Psoas muscle (tissue), 8 donors: ENCODE data around the gene MAN2A2. TPM values are rescaled to one million over a fixed set of nuclear protein-coding genes. Genes with fewer than 3 reads are reported as not detected.

Experiments used
- ATAC-seq, 4 donors: fragments of 200-7000 bp; cut with Tn5 transposase; one replicate each; pipeline ENCODE4 v1.9.1; 2020; ENCODE audit warnings: moderate library complexity in 3 of 4, mild to moderate bottlenecking in 2 of 4
- DNase-seq, 2 donors: peaks; one replicate each; pipeline ENCODE4 v3.0.0-alpha.2; 2020
- H3K27ac ChIP-seq: fragments of 200-600 bp; one replicate; pipeline ENCODE4 v1.8.0; 2022
- H3K27me3 ChIP-seq, 3 donors: fragments of 200-600 bp in 1 of 3; one replicate each; pipeline versions ENCODE4 v1.6.1 to v1.8.0; 2013 to 2022; ENCODE audit warnings: low read length in 2 of 3, mild to moderate bottlenecking in 2 of 3, moderate library complexity in 1 of 3; ENCODE audit not compliant: insufficient read depth in 3 of 3
- H3K36me3 ChIP-seq, 2 donors: fragments of 200-600 bp in 1 of 2; one replicate each; pipeline versions ENCODE4 v1.6.1 to v1.8.0; 2013 to 2022; ENCODE audit warnings: low read depth in 1 of 2, mild to moderate bottlenecking in 1 of 2, moderate library complexity in 1 of 2; ENCODE audit not compliant: insufficient read depth in 1 of 2
- H3K4me1 ChIP-seq: fragments of 200-600 bp; one replicate; pipeline ENCODE4 v1.8.0; 2022
- H3K4me3 ChIP-seq: fragments of 200-600 bp; one replicate; pipeline ENCODE4 v1.8.0; 2022; ENCODE audit warnings: mild to moderate bottlenecking
- H3K9me3 ChIP-seq: fragments of 200-600 bp; one replicate; pipeline ENCODE4 v1.8.0; 2022
- CTCF ChIP-seq: fragments of 200-600 bp; IDR thresholded peaks from one replicate; pipeline ENCODE4 v1.8.0; 2022; ENCODE audit warnings: antibody characterized with exemption
- WGBS, 3 donors: extraction: QIAGEN DNeasy Blood & Tissue Kit; methylation state at CpG; one replicate each; pipeline versions ENCODE4 v1.1.6 to v1.1.7; 2013; 5-methylcytosine and 5-hydroxymethylcytosine counted together
- intact Hi-C, 2 donors: fragments of 100-400 bp; cut with DNase I; formaldehyde crosslinking; loops; one replicate each; pipeline versions ENCODE4 v1.11.0 to v1.14.2; 2022
- polyA plus RNA-seq, 3 donors: library from polyadenylated mRNA; stranded (reverse); fragments of 200-250 nt; gene quantifications; one replicate each; pipeline ENCODE4 v1.2.3, GENCODE V29; 2013
- total RNA-seq, 4 donors: library from RNA; stranded (reverse); fragmentation: NEBNext Ultra II Directional in 2 of 4; extraction: Animal tissue kit (Norgen Biotek cat#: 25700) in 2 of 4; gene quantifications; one replicate each; pipeline versions ENCODE4 v1.2.1 to v1.2.4, GENCODE V29; 2021 to 2023
- donor health status: healthy with polysubstance abuse.
- donor health status: DM: no; HTN: no; CAD: no; lungs with moderate emphysema.
- donor health status: Bipolar disorder and iron deficiency.
- donor health status: healthy.
- donor health status: DM: yes; HTN: yes; CAD: no.
- donor health status: DM: no; HTN: no; CAD: no.
- donor health status: DM: no; HTN: no; CAD: no.
- donor health status: DM: yes; HTN: yes; CAD: no.

MAN2A2 gene
- total and polyA plus RNA-seq, 7 donors: 22.9 to 127 (median 111) TPM

DNA sequence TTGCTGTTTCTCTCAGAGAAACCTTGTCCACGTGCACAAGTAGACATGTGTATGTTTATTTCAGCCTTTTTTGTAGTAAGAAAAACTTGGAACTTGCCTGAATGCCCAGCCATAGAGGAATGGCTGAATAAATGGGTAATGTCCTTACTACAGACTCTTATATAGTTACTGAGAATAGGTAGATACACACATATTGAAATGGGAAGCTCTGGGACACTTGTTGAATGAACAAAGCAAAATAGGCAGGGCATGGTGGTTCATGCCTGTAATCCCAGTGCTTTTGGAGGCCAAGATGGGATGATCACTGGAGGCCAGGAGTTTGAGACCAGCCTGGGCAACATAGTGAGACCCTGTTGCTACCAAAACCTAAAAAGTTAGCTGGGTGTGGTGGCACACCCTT, 33.7 kb downstream of the MAN2A2 start:
- no peak overlapping the region for H3K4me3 ChIP-seq
- H3K27ac ChIP-seq: no peak overlapping the region
- intact Hi-C loops: no loop called here
- ATAC-seq (no peak), DNase-seq (no peak)
- peaks cover 17% of the 10 kb centered on the region for H3K4me1 ChIP-seq
- H3K9me3 ChIP-seq: no peaks in the 10 kb centered on the region
- peaks cover 3 to 55% of the 10 kb centered on the region in 2 donors for H3K36me3 ChIP-seq
- WGBS, 3 donors: 73 to 89% (median 76%) methylated on average over 1 of the region's 1 CpG
- no peaks in the 10 kb centered on the region for H3K27me3 ChIP-seq
- no peak for TF ChIP-seq CTCF

DNA sequence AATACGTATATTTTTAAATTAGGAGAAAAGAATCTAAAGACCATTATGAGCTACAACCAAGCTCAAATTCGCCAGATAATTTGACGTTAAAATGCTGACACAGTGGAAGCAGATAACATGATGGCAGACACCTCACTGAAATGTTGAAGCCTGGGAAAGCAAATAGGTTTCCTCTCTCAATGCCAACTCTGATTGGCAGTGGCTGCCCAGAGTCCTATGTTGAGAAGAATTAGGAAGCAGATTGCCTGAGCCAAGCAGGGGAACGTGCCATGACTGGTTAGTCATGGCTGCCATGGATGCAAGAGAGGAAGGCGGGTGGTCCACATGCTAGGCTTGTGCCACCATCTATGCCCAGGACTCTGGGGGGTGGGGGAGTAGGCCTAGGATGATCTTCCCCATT, 35.2 kb downstream of the MAN2A2 start:
- H3K27ac ChIP-seq: no peak overlapping the region
- peaks cover 15% of the 10 kb centered on the region for H3K4me1 ChIP-seq
- ATAC-seq (no peak), DNase-seq (no peak)
- peaks cover 3 to 70% of the 10 kb centered on the region in 2 donors for H3K36me3 ChIP-seq
- no peak for TF ChIP-seq CTCF
- intact Hi-C loops: no loop called here
- H3K27me3 ChIP-seq: no peaks in the 10 kb centered on the region
- no peak overlapping the region for H3K4me3 ChIP-seq
- H3K9me3 ChIP-seq: no peaks in the 10 kb centered on the region
- whole genome bisulfite sequencing, 3 donors: 75 to 84% (median 81%) methylated on average over 5 of the region's 5 CpGs

DNA sequence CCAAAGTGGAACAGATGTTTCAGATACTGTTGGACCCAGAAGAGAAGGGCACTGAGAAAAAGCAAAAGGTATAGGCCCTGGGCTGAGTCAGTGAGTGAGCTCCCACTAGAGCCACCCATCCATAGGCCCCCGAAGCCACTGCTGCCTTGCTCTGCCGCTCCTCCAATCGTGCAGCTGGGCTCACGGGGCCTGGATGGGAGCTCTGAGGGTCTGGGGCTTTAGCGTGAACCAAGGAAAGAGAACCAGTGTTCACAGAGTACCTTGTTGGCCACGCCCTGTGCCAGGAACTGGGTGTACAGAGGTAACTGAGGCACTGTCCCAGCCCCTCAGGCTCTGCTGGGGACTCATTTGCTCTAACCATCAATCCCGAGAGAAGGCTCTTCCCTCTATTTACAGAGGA, 36.7 kb downstream of the MAN2A2 start:
- no peak for DNase-seq

GRCh38 chr15:90941038-90941437, 37.9 kb downstream of the MAN2A2 start:
- intact Hi-C loops: no loop called here
- peaks cover 3 to 97% of the 10 kb centered on the region in 2 donors for H3K36me3 ChIP-seq

More for the DNA sequence above, 36.7 kb downstream of the MAN2A2 start:
- peaks cover 5% of the 10 kb centered on the region for H3K4me1 ChIP-seq
- H3K27me3 ChIP-seq: no peaks in the 10 kb centered on the region
- H3K4me3 ChIP-seq: no peak overlapping the region
- WGBS, 3 donors: 69 to 95% (median 80%) methylated on average over 7 of the region's 7 CpGs
- no peak overlapping the region for H3K27ac ChIP-seq
- no peak for ATAC-seq
- H3K9me3 ChIP-seq: no peaks in the 10 kb centered on the region
- no peak for TF ChIP-seq CTCF
- intact Hi-C loops: no loop called here
- peaks cover 3 to 85% of the 10 kb centered on the region in 2 donors for H3K36me3 ChIP-seq

More at GRCh38 chr15:90941038-90941437, 37.9 kb downstream of the MAN2A2 start:
- TF ChIP-seq CTCF: no peak
- Histone ChIP-seq H3K9me3 (no peaks in the 10 kb centered on the region), H3K27ac (no peak overlapping the region), H3K4me1 (peaks cover 3% of the 10 kb centered on the region), H3K27me3 (no peaks in the 10 kb centered on the region), H3K4me3 (no peak overlapping the region)
- no peak for DNase-seq
- ATAC-seq: no peak
- 93 to 96% (median 96%) methylated on average over 4 of the region's 4 CpGs for WGBS, 3 donors
